HFFc6 (cell line): ENCODE data around the gene EFNA2. TPM values are rescaled to one million over a fixed set of nuclear protein-coding genes. Genes with fewer than 3 reads are reported as not detected.
A peak's percentile ranks its signal among the peaks of the same experiment; 100 is the strongest.

Experiments used
- DNase-seq: peaks from one replicate; pipeline ENCODE4 v3.0.0-alpha.2; 2018
- H3K27ac Mint-ChIP-seq: 2 replicates; pipeline ENCODE4 v1.8.0; 2020; ENCODE audit warnings: mild to moderate bottlenecking, mixed read lengths
- H3K27me3 Mint-ChIP-seq: 2 replicates; pipeline ENCODE4 v1.8.0; 2021; ENCODE audit warnings: mild to moderate bottlenecking, moderate library complexity, mixed read lengths; ENCODE audit not compliant: insufficient read depth
- H3K36me3 Mint-ChIP-seq: 2 replicates; pipeline ENCODE4 v1.8.0; 2021; ENCODE audit warnings: low read depth, mixed read lengths
- H3K4me1 Mint-ChIP-seq: 2 replicates; pipeline ENCODE4 v1.8.0; 2020; ENCODE audit warnings: low read depth, mixed read lengths
- H3K4me3 Mint-ChIP-seq: 2 replicates; pipeline ENCODE4 v1.8.0; 2020; ENCODE audit warnings: mild to moderate bottlenecking, moderate library complexity, mixed read lengths
- H3K9me3 Mint-ChIP-seq: 2 replicates; pipeline ENCODE4 v1.8.0; 2020; ENCODE audit warnings: mild to moderate bottlenecking, mixed read lengths
- CTCF ChIP-seq: fragments of 200-600 bp; sonication (generic); IDR thresholded peaks from 2 replicates; pipeline ENCODE4 v1.5.0; 2021; ENCODE audit warnings: antibody characterized with exemption, mild to moderate bottlenecking
- total RNA-seq, 6 experiments: library from RNA; stranded (reverse); fragmentation: NEBNext Ultra II Directional; extraction: Animal tissue kit (Norgen Biotek cat#: 25700); gene quantifications; 2 replicates in 1 of 6; 3 replicates in 5 of 6; pipeline ENCODE4 v1.2.3, GENCODE V29; 2021

Gene EFNA2
- total RNA-seq, 6 experiments from 2014 or later = not detected

GRCh38 chr19:1251330-1252220 is 34.1 kb upstream of the EFNA2 start:
- Mint-ChIP-seq H3K27ac (peak overlapping the region; percentile 92), H3K27me3 (peaks cover 20% of the 10 kb centered on the region), H3K4me1 (peaks cover 12% of the 10 kb centered on the region), H3K4me3 (peak overlapping the region; percentile 93), H3K36me3 (peaks cover 12% of the 10 kb centered on the region), H3K9me3 (no peaks in the 10 kb centered on the region)
- DNase-seq = peak; percentile 50
- no peak for TF ChIP-seq CTCF

GRCh38 chr19:1252221-1252820 is 33.4 kb upstream of the EFNA2 start:
- no peak for TF ChIP-seq CTCF
- Mint-ChIP-seq H3K27ac (peak overlapping the region; percentile 92), H3K9me3 (no peaks in the 10 kb centered on the region), H3K4me3 (peak overlapping the region; percentile 93), H3K27me3 (peaks cover 20% of the 10 kb centered on the region), H3K4me1 (peaks cover 14% of the 10 kb centered on the region), H3K36me3 (peaks cover 13% of the 10 kb centered on the region)
- peak; percentile 95 for DNase-seq

- H3K27me3 Mint-ChIP-seq = peaks cover 20% of the 10 kb centered on the region
- peak; percentile 63 for TF ChIP-seq CTCF
- peaks cover 20% of the 10 kb centered on the region for H3K4me1 Mint-ChIP-seq
- peak overlapping the region; percentile 93 for H3K4me3 Mint-ChIP-seq
- H3K27ac Mint-ChIP-seq = peak overlapping the region; percentile 96
- H3K9me3 Mint-ChIP-seq = no peaks in the 10 kb centered on the region
- DNase-seq = peak; percentile 94
- H3K36me3 Mint-ChIP-seq = peaks cover 18% of the 10 kb centered on the region
Measured at GRCh38 chr19:1252821-1253513, 32.7 kb upstream of the EFNA2 start.

GRCh38 chr19:1253514-1254080 is 32.1 kb upstream of the EFNA2 start:
- H3K36me3 Mint-ChIP-seq = peaks cover 18% of the 10 kb centered on the region
- H3K4me1 Mint-ChIP-seq = peaks cover 27% of the 10 kb centered on the region
- H3K27ac Mint-ChIP-seq = peak overlapping the region; percentile 96
- no peaks in the 10 kb centered on the region for H3K9me3 Mint-ChIP-seq
- DNase-seq = no peak
- TF ChIP-seq CTCF = no peak
- H3K4me3 Mint-ChIP-seq = peak overlapping the region; percentile 86
- H3K27me3 Mint-ChIP-seq = peaks cover 22% of the 10 kb centered on the region

- peaks cover 32% of the 10 kb centered on the region for H3K4me1 Mint-ChIP-seq
- no peak for DNase-seq
Measured at GRCh38 chr19:1254081-1254527, 31.6 kb upstream of the EFNA2 start.

More at GRCh38 chr19:1254081-1254527, 31.6 kb upstream of the EFNA2 start:
- no peak for TF ChIP-seq CTCF
- no peaks in the 10 kb centered on the region for H3K9me3 Mint-ChIP-seq
- peaks cover 18% of the 10 kb centered on the region for H3K36me3 Mint-ChIP-seq
- H3K27me3 Mint-ChIP-seq = peaks cover 23% of the 10 kb centered on the region
- H3K27ac Mint-ChIP-seq = peak overlapping the region; percentile 73; the same call in 1 of the 2 replicates
- H3K4me3 Mint-ChIP-seq = peak overlapping the region; percentile 56; the same call in 1 of the 2 replicates
